CD4-positive, alpha-beta memory T cell (primary cell): ENCODE measurements around the gene ZNF624. TPM values are rescaled to one million over a fixed set of nuclear protein-coding genes. Genes with fewer than 3 reads are reported as not detected.
"Not testable (repeated sequence)": the region's sequence is repeated elsewhere in the genome, so short reads cannot be mapped to it uniquely, and the experiment has no call there.

Experiments used
- CTCF ChIA-PET: fragments of 350-600 bp; sonication (Branson Sonifier 250); formaldehyde crosslinking; loops from one replicate; lab custom pipeline; 2021; ENCODE audit warnings: inconsistent platforms; ENCODE audit not compliant: partially characterized antibody; lab: Charles Lee
- POLR2A ChIA-PET: fragments of 350-600 bp; sonication (Branson Sonifier 250); formaldehyde crosslinking; loops from one replicate; lab custom pipeline; 2021; ENCODE audit not compliant: partially characterized antibody; lab: Charles Lee
- DNase-seq, 5 donors: peaks; one replicate each; pipeline versions ENCODE4 v3.0.0 to v3.0.0-alpha.2; 2020 to 2022; ENCODE audit warnings: mixed read lengths in 1 of 5
- H3K27ac ChIP-seq: one replicate; pipeline ENCODE4 v1.7.0; 2013; ENCODE audit warnings: low read depth, low read length
- H3K27me3 ChIP-seq: 2 replicates; pipeline ENCODE4 v1.7.0; 2013; ENCODE audit warnings: mild to moderate bottlenecking, low read length, moderate library complexity; ENCODE audit not compliant: insufficient read depth
- H3K36me3 ChIP-seq: 2 replicates; pipeline ENCODE4 v1.7.0; 2013; ENCODE audit warnings: mild to moderate bottlenecking, low read length, moderate library complexity; ENCODE audit not compliant: insufficient read depth
- H3K4me1 ChIP-seq: 2 replicates; pipeline ENCODE4 v1.7.0; 2013; ENCODE audit warnings: mild to moderate bottlenecking, low read length, moderate library complexity; ENCODE audit not compliant: insufficient read depth
- H3K4me3 ChIP-seq, 2 donors: one replicate each; pipeline ENCODE4 v1.7.0; 2013; ENCODE audit warnings: low read length in 2 of 2, mild to moderate bottlenecking in 1 of 2
- H3K9me3 ChIP-seq, 2 donors: one replicate each; pipeline ENCODE4 v1.7.0; 2013; ENCODE audit warnings: low read length in 2 of 2, control low read depth in 1 of 2; ENCODE audit not compliant: control insufficient read depth in 1 of 2
- H3K27ac Mint-ChIP-seq, 7 donors: one replicate each; pipeline ENCODE4 v1.8.0; 2020 to 2021; ENCODE audit warnings: mixed read lengths in 7 of 7, mild to moderate bottlenecking in 6 of 7, inconsistent platforms in 3 of 7, moderate library complexity in 3 of 7
- H3K27me3 Mint-ChIP-seq, 2 donors: one replicate each; pipeline ENCODE4 v1.8.0; 2020 to 2021; ENCODE audit warnings: mixed read lengths in 2 of 2
- H3K36me3 Mint-ChIP-seq, 2 donors: one replicate each; pipeline ENCODE4 v1.8.0; 2020 to 2021; ENCODE audit warnings: mixed read lengths in 2 of 2, inconsistent platforms in 1 of 2, mild to moderate bottlenecking in 1 of 2
- H3K4me1 Mint-ChIP-seq, 4 donors: one replicate each; pipeline ENCODE4 v1.8.0; 2020 to 2021; ENCODE audit warnings: mixed read lengths in 4 of 4, mild to moderate bottlenecking in 1 of 4
- H3K4me3 Mint-ChIP-seq, 8 donors: one replicate each; pipeline ENCODE4 v1.8.0; 2020 to 2021; ENCODE audit warnings: mixed read lengths in 8 of 8, mild to moderate bottlenecking in 7 of 8, moderate library complexity in 6 of 8, inconsistent platforms in 3 of 8
- H3K9me3 Mint-ChIP-seq, 8 donors: one replicate each; pipeline ENCODE4 v1.8.0; 2020 to 2021; ENCODE audit warnings: mixed read lengths in 8 of 8, mild to moderate bottlenecking in 5 of 8, inconsistent platforms in 3 of 8, moderate library complexity in 1 of 8
- intact Hi-C: fragments of 100-400 bp; cut with micrococcal nuclease; formaldehyde crosslinking; loops from one replicate; pipeline ENCODE4 v1.15.1; 2023
- polyA plus RNA-seq, 2 donors: library from polyadenylated mRNA; unstranded; fragments of 300-500 nt; fragmentation: Illumina TruSeq; gene quantifications; one replicate each; pipeline ENCODE4 v1.2.3, GENCODE V29; 2021
- total RNA-seq, 2 experiments: library from RNA; stranded (reverse); gene quantifications; one replicate each; pipeline ENCODE4 v1.2.3, GENCODE V29; 2021

ZNF624 gene
- total RNA-seq (10 to 100 TPM; 11.5 to 12.0 TPM), polyA plus RNA-seq (1 to 10 TPM; 1.9 to 3.2 TPM)

DNA sequence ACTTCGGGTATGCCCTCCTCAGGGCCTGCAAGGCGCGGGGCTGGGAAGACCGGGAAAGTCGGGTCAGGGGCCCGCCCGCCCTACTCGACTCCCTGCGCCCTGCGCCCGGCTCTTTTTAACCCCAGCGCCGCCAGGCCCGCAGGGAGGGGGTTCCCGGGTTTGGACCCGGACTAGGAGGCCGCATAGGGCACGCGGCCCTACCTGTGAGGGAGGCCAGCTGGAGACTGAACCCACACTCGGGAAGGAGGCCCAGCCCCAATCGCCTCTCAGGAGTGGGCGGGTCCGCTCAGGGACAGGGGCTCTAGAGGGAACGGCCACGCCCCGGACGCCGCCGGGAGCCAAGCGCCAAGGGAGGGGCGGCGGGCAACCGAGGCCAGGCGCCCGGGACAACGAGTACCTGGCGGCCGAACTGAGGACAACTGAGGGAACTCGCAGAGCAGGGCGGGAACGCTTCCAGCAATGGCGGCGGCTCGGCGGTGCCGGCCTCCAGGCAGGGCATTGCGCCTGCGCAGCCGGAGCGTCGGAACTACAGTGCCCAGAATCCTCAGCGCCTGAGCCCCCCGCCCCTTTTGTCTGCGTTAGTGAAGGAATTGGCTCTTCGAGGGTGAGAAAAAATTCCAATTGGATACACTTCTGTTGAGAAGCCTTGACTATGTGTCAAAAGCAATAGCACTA lies at the start of gene ZNF624:
Gene ZNF624 (minus strand): TSS at position 484 of the 675 bp plus-strand sequence.
- Histone ChIP-seq H3K27ac (peak within 1 kb of the TSS; percentile 69), H3K4me3 (peak within 1 kb of the TSS; percentile 60 to 82), H3K9me3 (no peaks in the 10 kb centered on the region), H3K27me3 (no peaks in the 10 kb centered on the region), H3K4me1 (peaks cover 15% of the 10 kb centered on the region), H3K36me3 (no peaks in the 10 kb centered on the region)
- peak; percentile 81 to 85 (median 83) for DNase-seq
- Mint-ChIP-seq H3K27me3 (peaks cover 2 to 6% of the 10 kb centered on the region in 2 donors), H3K27ac (peak within 1 kb of the TSS; percentile 3 to 88 (median 79)), H3K4me1 (peaks cover 17 to 25% (median 21%) of the 10 kb centered on the region in 4 donors), H3K4me3 (peak within 1 kb of the TSS; percentile 73 to 90 (median 86)), H3K9me3 (no peaks in the 10 kb centered on the region), H3K36me3 (peaks cover 3 to 8% of the 10 kb centered on the region in 2 donors)
- ChIA-PET CTCF (interaction anchor here (0.8 to 0.9 kb wide), 2 partner anchors 64 to 69 kb away, joined by 3 read pairs; no protein-coding TSS in a partner anchor), POLR2A (interaction anchor here (1.4 to 1.5 kb wide), 2 partner anchors 69 to 117 kb away, joined by 3 read pairs; no protein-coding TSS in a partner anchor)
- intact Hi-C loops: loop anchor here (1.0 to 10.0 kb wide), 3 partner anchors 65 to 1531 kb away; partner anchors contain the start of gene ALKBH5

DNA sequence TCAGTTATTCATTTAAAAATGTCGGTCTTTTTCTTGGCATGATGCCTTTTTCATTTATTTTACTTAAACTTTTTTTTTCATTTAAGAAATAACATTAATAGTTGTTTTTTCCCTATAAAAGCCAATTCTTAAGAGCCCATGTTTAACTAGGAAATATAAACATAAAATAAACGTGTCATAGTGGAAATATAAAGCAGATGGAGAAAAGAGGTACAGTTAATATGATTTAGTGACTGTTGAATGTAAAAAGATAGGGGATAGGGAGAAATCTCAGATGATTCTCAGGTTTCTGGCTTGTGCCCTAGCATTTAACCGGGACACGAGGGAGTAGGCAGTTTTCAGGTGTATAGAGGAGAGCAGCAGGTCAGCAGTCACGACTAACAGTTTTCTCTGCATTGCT lies 44.0 kb upstream of the ZNF624 start:
- H3K4me3 ChIP-seq, intact Hi-C loops: not testable (repeated sequence)

DNA sequence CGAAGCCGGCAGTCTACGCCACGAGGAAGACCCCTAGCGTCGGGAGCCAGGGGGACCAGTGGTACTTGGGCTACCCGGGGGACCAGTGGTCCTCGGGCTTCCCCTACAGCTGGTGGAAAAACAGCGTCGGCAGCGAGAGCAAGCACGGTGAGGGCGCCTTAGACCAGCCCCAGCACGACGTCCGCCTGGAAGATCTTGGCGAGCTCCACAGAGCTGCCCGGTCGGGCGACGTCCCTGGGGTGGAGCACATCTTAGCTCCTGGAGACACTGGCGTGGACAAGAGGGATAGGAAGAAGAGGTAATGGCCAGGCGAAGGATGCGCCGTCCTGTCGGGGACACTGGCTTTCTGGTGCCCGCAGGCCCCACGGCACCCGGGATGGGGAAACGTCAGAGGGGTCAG lies 36.8 kb upstream of the ZNF624 start:
- H3K9me3 Mint-ChIP-seq, H3K27me3 ChIP-seq, H3K4me1 ChIP-seq, H3K4me3 ChIP-seq, CTCF ChIA-PET, H3K27me3 Mint-ChIP-seq, H3K27ac ChIP-seq, H3K4me1 Mint-ChIP-seq, H3K36me3 Mint-ChIP-seq, H3K36me3 ChIP-seq, intact Hi-C loops, H3K9me3 ChIP-seq, DNase-seq, H3K27ac Mint-ChIP-seq: not testable (repeated sequence)
- POLR2A ChIA-PET: interaction anchor here (1.0 kb wide), 1 partner anchor 155 kb away, joined by 3 read pairs; no protein-coding TSS in a partner anchor
- H3K4me3 Mint-ChIP-seq: peak overlapping the region in 3 of 8 donors; percentile 17 to 43 (median 26)

More for the DNA sequence above, 44.0 kb upstream of the ZNF624 start:
- H3K36me3 Mint-ChIP-seq, H3K4me1 ChIP-seq, H3K4me3 Mint-ChIP-seq, DNase-seq, H3K4me1 Mint-ChIP-seq, H3K36me3 ChIP-seq, H3K9me3 Mint-ChIP-seq, H3K27ac Mint-ChIP-seq, CTCF ChIA-PET, H3K27ac ChIP-seq, H3K9me3 ChIP-seq, POLR2A ChIA-PET, H3K27me3 Mint-ChIP-seq, H3K27me3 ChIP-seq: not testable (repeated sequence)

DNA sequence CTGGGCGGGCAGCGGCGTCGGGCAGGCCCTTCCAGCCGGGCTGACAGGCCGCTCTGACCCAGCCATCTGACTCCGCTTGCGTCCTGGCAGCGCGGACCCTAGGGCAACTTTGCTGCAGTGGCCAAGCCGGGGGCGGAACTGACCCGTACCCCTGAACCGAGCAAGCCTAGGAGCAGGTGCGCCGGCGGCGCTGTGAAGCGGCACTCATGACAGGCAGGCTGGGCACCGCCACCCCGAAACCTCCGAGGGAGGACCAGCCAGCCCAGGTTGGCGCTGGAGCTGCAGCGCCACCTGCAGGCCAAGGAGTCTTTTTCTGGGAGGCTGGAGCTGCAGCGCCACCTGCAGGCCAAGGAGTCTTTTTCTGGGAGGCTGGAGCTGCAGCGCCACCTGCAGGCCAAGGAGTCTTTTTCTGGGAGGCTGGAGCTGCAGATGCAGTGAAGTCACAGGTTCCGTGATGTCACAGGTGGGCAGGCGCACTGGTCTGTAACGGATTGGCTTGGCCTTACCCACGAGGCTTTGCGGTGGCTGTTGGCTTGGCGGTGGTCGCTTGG lies 36.2 kb upstream of the ZNF624 start, which contains the start of gene CCDC144A:
Gene CCDC144A (plus strand): TSS at position 511 of the 551 bp plus-strand sequence. CDS start 160 bp downstream, outside the sequence.
- CTCF ChIA-PET, H3K4me1 ChIP-seq, intact Hi-C loops, H3K4me3 ChIP-seq, H3K36me3 Mint-ChIP-seq, H3K27me3 ChIP-seq, H3K9me3 ChIP-seq, H3K27ac ChIP-seq, H3K36me3 ChIP-seq, H3K4me1 Mint-ChIP-seq, H3K27ac Mint-ChIP-seq, H3K27me3 Mint-ChIP-seq, H3K9me3 Mint-ChIP-seq: not testable (repeated sequence)
- POLR2A ChIA-PET: interaction anchor here (1.0 kb wide), 1 partner anchor 154 kb away, joined by 3 read pairs; no protein-coding TSS in a partner anchor
- H3K4me3 Mint-ChIP-seq: peak within 1 kb of the TSS in 3 of 8 donors; percentile 17 to 43 (median 26)
- peak; percentile 37 to 65 (median 58) for DNase-seq

DNA sequence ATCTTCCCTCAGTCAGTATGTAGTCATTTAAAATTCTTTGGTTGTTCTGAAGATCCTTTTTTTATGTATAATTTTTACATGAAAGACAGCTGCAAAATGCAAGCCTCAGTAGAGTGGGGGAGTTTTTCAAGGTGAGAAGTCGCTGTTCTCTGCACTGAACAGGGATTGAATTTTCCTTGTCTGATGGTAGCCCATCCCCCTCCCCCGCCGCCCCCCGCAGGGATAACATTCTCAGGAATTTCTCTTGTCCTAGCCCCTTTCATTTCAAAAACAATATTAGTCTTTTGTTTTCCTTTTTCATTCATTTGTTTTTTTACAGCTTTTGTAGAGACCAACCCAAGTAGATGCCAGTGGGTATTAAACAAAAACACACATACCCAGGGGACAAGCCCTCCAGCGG lies 33.5 kb upstream of the ZNF624 start:
- DNase-seq, H3K4me1 ChIP-seq, H3K27me3 ChIP-seq, CTCF ChIA-PET, H3K9me3 Mint-ChIP-seq, H3K36me3 Mint-ChIP-seq, H3K27ac ChIP-seq, POLR2A ChIA-PET, H3K4me1 Mint-ChIP-seq, H3K9me3 ChIP-seq, H3K4me3 ChIP-seq, intact Hi-C loops, H3K27ac Mint-ChIP-seq, H3K36me3 ChIP-seq, H3K4me3 Mint-ChIP-seq: not testable (repeated sequence)
- peaks cover 8 to 12% of the 10 kb centered on the region in 2 donors for H3K27me3 Mint-ChIP-seq

DNA sequence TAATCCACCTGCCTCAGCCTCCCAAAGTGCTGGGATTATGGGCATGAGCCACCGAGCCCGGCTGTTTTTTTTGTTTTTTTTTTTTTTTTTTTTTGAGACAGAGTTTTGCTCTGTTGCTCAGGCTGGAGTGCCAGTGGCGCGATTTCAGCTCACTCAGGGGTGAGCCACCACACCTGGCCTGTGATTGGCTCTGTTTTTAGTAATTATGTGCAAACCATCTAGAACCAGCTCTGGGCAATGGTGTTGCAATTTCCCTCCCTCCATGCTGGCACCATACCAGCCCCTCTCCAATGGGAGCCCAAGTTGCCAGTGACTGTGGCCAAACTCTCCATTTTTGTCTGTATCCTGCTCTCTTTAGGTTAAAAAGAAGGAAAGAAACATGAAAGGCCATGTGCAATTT lies 32.4 kb upstream of the ZNF624 start:
- H3K36me3 ChIP-seq, H3K4me3 ChIP-seq, H3K9me3 Mint-ChIP-seq, H3K36me3 Mint-ChIP-seq, H3K9me3 ChIP-seq, H3K4me3 Mint-ChIP-seq, CTCF ChIA-PET, intact Hi-C loops, H3K27ac ChIP-seq, H3K27me3 ChIP-seq, POLR2A ChIA-PET, H3K4me1 ChIP-seq, H3K4me1 Mint-ChIP-seq, DNase-seq: not testable (repeated sequence)
- H3K27me3 Mint-ChIP-seq: peaks cover 11 to 14% of the 10 kb centered on the region in 2 donors
- H3K27ac Mint-ChIP-seq: peak overlapping the region in 1 of 7 donors; percentile 48

DNA sequence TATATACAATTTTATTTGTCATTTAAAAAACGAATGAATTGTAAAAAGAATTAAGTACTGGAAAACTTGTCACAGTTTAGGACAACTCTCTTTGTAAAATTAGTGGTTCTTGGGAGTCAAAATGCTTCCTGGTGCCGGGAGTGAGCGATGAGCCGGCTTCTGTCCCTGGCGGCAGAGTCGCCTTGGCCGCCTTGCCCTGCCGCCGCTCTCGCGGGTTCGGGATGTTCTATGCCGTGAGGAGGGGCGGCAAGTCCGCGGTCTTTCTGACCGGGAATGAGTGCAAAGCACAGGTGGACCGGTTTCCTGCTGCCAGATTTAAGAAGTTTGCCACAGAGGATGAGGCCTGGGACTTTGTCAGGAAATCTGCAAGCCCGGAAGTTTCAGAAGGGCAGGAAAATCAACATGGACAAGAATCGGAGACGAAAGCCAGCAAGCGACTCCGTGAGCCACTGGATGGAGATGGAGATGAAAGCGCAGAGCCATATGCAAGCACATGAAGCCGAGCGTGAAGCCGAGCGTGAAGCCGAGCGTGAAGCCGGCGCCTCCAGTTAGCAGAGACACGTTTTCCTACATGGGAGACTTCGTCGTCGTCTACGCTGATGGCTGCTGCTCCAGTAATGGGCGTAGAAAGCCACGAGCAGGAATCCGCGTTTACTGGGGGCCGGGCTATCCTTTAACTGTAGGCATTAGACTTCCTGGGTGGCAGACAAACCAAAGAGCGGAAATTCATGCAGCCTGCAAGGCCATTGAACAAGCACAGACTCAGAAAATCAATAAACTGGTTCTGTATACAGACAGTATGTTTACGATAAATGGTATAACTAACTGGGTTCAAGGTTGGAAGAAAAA lies 29.9 kb upstream of the ZNF624 start:
- H3K27ac Mint-ChIP-seq: peak overlapping the region in 1 of 7 donors; percentile 11
- H3K4me1 Mint-ChIP-seq, intact Hi-C loops, CTCF ChIA-PET, H3K9me3 ChIP-seq, H3K9me3 Mint-ChIP-seq, H3K36me3 ChIP-seq, POLR2A ChIA-PET, H3K27ac ChIP-seq, H3K4me1 ChIP-seq, H3K4me3 ChIP-seq, H3K27me3 ChIP-seq, DNase-seq, H3K36me3 Mint-ChIP-seq: not testable (repeated sequence)
- peak overlapping the region in 1 of 8 donors; percentile 8 for H3K4me3 Mint-ChIP-seq
- peaks cover 11 to 14% of the 10 kb centered on the region in 2 donors for H3K27me3 Mint-ChIP-seq
